ENCODE data around the gene BDNF.
"Not testable (repeated sequence)": the region's sequence is repeated elsewhere in the genome, so short reads cannot be mapped to it uniquely, and the experiment has no call there.

BDNF gene

DNA sequence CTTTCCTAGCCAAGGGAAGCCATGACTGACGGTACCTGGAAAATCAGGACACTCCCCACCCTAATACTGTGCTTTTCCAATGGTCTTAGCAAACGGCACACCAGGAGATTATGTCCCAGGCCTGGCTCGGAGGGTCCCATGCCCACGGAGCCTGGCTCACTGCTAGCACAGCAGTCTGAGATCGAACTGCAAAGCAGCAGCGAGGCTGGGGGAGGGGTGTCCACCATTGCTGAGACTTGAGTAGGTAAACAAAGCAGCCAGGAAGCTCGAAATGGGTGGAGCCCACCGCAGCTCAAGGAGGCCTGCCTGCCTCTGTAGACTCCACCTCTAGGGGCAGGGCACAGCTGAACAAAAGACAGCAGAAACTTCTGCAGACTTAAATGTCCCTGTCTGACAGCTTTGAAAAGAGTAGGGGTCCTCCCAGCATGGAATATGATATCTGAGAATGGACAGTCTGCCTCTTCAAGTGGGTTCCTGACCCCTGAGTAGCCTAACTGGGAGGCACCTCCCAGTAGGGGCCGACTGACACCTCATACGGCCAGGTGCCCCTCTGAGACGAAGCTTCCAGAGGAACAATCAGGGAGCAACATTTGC lies 34.6 kb downstream of the BDNF start:
- not testable (repeated sequence) for DNase-seq (ENCODE audit: low read depth, low spot score)

DNA sequence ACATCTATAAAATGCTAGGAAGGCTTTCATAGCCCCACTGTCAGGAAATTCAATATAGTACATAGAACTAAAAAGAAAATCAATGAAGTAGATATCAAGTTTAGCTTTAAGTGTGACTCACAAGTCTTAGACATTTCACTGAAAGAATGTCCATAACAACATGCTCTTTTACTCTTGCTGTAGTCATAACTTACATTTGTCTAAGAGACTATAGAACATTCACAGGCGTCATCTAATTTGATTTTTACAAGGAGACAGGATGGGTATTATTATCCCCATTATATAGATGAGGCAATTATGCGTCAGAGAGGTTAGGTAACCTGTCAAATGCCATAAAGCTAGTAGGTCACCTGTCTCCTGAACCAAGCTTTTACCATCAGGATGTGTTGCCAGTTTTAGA lies 36.9 kb downstream of the BDNF start:
- no peak for DNase-seq (ENCODE audit: low read depth, low spot score)

DNA sequence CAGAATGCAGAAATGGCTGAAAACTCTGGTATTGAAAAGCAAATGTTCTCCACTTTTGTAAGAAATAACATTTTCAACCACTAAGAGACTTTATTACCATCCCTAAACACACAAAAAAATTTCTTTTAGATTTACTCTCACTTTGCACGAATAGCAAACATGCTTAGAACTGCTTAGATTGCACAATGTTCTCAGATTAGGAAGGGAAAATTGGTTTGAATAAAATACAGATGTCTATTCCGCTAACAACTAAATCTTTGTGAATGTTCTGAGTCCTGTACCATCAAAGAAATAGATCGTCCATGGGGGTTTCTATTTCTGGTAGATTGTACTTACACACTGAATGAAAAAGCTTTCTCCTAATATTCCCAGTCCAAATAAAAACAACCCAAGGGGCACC lies 40.1 kb downstream of the BDNF start:
- DNase-seq (ENCODE audit: low read depth, low spot score): no peak

DNA sequence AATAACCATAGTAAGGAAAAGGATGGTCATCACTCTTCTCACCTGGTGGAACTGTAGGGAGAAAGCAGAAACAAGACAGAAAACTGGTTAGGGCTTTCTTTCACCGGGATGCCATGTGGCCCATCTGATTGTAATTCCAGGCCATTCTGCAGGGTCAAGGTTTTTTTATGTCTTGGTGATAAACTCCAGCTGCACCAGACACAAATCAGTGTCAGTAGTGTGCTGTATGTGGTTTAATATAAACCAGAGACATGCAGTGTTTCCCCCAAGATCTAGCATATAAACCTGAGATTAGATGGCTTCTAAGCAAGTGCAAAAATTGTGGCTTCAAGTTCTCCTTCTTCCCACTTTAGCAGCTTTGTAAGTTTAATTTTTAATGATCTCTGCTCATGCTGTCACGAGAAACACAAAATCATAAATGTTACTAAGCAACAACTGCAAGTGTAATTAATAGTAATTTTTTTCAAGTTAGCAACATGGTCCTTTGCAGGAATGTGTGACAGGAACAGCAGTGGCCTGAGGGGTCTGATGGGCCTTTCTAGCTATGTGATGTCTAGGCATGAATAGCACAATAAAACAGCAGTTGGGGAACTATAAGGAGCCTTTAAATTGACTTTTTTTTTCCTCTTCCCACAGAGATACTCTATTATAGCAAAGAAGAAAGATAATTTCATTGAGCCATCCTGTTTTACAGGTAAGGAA lies 41.6 kb downstream of the BDNF start:
- no peak for DNase-seq (ENCODE audit: low read depth, low spot score)

DNA sequence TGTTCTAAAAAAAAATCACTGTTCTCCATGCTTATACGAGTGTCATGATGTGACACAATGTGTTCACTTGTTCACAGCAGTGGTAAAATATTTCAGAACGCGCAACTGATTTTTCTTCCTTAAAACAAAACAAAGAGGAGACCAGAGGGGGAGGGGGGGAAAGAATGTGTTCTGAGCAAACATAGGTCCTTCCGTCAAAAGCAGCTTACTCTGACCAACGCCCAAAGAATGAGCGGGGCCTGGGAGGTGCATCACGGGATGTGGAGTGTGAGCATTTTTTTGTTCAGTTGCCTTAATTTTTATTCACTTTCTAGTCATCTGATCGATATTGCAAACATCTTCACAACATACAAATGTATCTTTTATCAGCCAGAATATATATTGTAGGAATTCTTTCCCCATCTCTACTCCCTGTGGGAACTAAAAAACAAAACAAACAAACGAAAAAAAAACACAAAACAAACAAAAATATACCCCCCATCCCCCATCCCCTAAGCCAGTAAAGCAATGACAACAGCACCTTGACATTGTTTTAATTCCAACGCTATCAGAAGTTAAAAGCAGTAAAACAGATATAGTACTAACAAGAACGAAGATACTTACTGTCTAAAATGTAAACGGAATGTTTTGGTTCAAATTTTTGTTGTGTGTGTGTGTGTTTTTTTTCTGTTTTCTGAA lies 43.3 kb downstream of the BDNF start:
- DNase-seq (ENCODE audit: low read depth, low spot score): no peak

DNA sequence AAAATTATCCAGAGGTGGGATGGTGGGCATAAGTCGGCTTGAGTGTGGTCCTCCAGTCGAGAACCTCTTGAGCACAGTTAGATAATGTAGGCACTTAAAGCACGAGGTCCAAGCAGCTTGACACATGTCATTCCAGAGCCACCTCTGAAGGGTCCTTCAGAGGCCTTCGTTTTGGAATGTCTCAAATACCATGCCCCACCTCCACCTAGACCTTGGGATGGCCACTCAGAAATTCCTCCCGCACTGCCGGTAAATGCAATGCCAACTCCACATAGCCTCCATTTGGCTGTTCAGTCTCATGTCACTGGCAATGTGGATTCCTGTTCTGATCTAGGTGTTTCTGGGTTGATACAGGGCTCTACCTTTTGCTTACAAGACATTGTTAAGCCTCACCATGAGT lies 43.9 kb downstream of the BDNF start:
- no peak for DNase-seq (ENCODE audit: low read depth, low spot score)

DNA sequence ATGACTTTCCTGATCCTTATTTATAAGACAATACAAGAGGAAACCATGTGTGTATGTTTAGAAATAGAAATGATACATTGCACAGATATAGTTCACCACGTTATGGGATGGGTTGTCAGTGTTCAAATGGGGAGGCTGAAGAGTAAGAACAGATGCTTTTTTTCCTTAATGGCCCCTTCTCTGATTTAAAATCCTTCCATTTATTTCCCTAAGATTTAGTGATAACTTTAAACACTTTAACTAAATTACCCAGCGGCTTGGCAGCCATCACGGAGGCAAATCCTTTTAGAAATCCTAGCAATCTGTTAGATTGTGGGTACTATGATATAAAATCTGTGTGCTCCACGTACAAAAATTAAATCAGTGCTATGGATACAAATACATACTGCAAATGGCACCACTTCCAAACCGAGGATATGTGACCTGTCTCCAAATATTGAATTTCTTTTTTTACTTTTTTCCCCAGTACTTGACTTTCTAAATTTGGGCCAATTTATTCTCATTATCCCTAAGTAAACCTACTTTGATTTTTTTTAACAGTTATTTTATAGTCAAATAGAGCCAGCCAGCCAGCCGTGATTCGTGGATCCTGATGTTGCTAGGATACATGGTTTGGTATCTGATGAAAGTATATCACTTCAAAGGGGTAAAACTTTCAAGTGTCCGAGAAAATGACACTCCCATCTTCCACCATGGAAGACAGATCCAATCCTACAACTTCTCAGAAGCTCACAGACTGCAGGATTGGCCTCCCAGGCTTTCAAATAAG lies 46.1 kb downstream of the BDNF start:
- no peak for DNase-seq (ENCODE audit: low read depth, low spot score)

DNA sequence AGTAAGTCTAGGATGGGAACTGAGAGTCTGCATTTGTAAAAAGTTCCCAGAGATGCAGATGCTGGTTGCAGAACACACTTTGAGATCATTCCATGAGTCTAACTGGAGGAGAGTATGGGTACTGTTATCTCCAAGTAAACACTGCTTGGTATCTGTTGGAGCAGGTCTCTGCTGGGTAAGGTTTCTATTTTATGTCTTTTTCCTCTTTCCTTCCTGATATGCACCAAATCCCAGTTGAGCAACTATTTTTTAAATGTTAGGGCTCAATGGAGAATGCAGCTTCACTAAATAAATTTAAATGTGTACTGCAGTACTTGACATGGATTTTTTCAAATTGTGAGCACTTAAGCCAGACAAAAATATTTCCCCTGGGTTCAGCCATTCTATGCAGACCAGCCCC lies 48.5 kb downstream of the BDNF start:
- DNase-seq (ENCODE audit: low read depth, low spot score): no peak

DNA sequence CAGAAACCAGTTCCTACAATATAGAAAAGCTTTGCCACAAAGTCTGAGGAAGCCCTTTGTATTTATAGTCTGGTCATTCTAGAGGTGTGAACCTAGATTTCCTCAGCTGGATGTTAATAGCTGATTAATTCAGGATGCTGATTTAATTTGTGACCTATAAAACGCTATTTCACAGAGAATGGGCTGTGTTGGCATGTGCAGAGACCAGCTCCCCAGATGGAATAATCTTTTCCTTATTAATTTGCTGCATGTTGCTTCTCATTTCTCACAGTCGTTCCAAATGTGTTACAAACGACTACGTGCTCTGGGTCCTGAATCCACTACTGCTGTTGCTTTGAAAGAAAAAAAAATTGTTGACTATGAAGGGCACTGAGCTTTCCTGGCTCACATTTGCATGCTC lies 49.3 kb downstream of the BDNF start:
- DNase-seq (ENCODE audit: low read depth, low spot score): no peak

DNA sequence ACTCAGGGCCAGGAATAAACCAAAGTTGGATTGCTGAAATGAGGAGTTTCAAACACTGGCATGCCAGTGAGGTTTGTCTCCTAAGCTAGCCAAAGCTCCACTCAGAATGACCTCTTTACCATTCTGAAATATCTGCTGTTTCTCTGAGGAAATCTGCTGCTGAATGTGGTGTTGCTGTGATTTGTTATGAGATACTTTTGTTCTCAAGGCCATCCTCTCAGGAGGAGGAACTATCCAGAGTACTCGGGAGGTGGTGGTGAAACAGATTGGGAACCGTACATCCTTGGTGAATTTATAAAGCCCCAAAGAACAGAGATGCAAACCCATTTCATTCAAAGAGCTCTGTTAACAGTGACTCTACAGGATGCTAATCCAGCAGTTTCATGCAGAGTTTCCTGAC lies 50.5 kb downstream of the BDNF start:
- DNase-seq (ENCODE audit: low read depth, low spot score): no peak

DNA sequence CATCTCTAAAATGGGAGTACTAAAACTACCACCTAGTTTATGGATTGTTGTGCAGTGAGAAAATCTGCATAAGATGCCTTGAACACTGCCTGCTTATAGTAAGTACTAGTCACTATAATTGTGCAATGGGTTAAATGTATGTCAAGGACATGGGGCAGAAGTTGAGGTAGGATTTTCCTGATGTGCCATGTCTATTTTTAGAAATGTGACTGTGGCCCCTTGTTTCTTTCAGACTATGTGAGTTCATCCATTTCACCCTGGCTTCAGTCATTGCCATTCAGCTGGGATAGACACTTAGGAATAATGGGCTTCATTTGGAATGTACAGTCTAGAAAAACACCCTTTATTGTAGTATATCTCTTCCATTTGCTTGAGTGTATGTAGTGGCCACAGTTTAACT lies 51.4 kb downstream of the BDNF start:
- no peak for DNase-seq (ENCODE audit: low read depth, low spot score)

DNA sequence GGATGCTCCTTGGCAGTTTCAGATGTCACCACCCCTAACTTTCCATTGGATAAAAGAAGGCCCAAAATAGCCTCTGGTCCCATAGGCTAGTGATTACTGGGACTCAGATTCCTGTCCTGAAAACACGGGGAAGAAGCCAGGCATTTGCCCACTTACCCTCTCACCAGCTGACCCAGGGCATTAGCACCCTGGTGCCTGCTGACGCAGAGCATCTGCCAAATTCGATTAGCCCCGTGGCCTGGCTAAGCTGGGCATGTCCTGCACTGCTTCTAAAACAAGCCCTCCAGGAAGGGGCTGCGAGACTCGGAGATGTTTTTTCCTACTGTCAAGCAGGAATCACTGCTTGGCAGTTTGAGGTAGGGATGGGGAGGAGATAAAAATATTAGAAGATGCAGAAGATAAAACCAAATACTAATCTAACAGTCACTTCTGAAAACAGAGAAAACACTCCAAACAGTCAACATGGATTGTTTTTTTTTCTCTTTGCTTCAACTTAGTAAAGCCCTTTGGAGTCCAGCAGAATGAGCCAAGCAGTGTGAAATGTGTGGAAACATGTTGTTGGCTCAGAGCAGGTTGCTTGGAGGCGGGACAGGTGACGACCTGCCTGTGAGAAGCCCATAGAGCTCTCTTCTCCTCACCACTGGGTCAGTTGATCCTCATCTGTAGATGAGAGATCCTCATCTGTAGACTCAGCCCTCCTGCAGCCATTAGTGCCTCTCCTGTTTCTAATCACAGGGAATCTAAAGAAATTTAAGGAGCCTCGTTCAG lies 54.0 kb downstream of the BDNF start:
- no peak for DNase-seq (ENCODE audit: low read depth, low spot score)

DNA sequence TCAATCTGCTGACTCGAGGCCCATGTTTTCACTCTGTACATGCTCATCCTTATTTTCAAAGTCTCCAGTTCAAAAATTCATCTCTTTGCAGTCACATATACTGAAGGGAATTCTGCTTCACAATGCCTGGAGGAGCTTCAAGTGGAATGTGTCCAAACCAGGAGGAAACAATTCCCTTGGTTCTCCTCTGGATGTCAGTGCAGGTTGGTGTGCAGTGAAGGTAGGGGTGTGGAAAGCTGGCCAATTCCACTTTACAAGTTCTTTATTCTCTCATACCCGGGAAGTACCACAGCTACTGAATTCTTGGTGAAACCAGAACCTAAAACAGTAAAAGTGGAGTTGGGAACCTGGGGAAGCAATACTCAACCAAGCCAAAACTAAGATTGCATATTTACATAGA lies 57.3 kb downstream of the BDNF start:
- no peak for DNase-seq (ENCODE audit: low read depth, low spot score)

DNA sequence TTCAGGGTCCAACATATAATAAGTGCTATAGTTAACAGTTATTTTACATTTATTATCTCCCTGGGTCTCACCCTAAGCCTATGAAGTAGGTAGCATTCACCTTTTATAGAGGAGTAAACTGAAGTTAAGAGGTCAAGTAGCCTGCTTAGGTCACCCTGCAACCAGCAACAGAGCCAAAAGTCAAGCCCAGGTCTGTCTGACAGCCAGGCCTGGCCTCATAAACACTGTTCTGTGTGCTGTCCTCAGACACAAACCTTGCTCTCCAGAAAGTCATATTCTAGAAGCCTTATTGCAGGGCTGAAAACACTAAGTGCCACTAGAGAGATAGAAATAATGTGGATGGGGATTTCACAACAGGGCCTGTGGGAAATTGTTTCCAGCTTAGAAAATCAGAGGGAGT lies 59.3 kb downstream of the BDNF start:
- no peak for DNase-seq (ENCODE audit: low read depth, low spot score)

DNA sequence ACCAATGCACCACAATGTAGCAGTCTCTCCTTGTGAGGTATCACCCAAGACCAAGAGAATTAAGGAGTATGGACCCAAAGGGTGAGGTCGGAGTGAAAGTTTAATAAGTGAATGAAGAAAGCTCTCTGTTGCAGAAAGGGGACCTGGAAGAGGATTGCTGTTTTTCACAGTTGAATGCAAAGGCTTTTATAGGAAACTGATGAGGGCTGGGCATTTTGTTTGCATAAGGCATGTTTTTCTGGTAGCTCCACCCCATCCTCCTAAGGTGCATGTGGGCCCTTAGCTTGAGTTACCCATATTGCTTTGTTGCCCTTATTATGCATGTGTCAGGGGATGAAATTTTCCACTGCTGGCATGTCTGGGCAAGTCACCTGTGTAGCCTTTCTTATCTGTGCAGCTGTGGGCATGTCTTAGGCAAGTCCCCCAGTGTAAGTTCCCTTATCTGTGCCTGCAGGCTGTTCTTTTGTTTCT lies 64.7 kb downstream of the BDNF start:
- DNase-seq (ENCODE audit: low read depth, low spot score): no peak

DNA sequence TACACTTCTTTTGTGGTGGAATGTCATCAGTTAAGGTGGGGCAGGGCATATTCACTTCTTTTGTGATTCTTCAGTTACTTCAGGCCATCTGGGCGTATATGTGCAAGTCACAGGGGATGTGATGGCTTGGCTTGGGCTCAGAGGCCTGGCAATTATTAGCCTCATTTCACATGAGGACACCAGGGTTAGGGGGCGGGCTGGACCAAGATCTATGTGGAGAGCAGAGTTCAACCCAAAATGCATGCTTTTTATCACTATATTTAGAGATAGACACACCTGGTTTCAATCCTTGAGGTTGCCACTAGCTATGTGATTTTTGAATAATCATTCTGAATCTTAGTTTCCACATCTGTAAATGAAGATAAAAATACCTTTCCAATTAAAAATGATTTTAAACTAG lies 65.5 kb downstream of the BDNF start:
- DNase-seq (ENCODE audit: low read depth, low spot score): not testable (repeated sequence)

DNA sequence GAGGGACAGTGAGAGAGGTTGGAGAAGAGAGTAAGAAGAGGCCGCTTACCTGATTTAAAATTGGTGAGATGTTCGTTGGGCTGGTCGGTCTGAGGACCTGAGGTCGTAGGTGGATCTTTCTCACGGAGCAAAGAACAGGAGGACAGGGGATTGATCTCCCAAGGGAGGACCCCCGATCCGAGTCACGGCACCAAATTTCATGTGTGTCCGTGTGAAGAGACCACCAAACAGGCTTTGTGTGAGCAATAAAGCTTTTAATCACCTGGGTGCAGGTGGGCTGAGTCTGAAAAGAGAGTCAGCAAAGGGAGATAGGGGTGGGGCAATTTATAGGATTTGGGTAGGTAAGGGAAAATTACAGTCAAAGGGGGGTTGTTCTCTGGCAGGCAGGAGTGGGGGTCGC lies 66.0 kb downstream of the BDNF start:
- not testable (repeated sequence) for DNase-seq (ENCODE audit: low read depth, low spot score)

DNA sequence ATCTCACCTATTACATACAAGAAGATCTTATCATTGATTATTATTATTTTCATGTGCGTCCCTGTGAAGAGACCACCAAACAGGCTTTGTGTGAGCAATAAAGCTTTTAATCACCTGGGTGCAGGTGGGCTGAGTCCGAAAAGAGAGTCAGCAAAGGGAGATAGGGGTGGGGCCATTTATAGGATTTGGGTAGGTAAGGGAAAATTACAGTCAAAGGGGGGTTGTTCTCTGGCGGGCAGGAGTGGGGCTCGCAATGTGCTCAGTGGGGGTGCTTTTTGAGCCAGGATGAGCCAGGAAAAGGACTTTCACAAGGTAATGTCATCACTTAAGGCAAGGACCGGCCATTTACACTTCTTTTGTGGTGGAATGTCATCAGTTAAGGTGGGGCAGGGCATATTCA lies 71.2 kb downstream of the BDNF start:
- DNase-seq (ENCODE audit: low read depth, low spot score): not testable (repeated sequence)

DNA sequence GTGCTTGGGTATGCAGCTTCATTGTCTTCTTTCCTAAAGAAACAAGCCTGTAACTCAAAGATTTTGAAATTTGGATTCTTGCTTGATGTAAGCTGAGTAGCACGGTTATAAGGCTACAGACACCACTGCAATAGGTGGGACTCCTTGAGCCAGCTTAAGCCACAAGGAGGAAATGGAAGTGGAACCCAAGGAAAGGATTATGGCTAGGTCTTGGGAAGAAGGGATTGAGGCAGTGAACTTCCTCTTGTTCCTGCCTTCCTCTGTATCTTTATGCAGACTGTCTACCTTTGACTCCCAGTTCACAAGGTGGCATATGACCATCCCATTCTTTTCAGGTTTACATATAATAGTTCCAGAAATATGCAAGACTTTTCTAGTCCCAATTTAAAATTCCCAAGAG lies 72.3 kb downstream of the BDNF start:
- no peak for DNase-seq (ENCODE audit: low read depth, low spot score)

DNA sequence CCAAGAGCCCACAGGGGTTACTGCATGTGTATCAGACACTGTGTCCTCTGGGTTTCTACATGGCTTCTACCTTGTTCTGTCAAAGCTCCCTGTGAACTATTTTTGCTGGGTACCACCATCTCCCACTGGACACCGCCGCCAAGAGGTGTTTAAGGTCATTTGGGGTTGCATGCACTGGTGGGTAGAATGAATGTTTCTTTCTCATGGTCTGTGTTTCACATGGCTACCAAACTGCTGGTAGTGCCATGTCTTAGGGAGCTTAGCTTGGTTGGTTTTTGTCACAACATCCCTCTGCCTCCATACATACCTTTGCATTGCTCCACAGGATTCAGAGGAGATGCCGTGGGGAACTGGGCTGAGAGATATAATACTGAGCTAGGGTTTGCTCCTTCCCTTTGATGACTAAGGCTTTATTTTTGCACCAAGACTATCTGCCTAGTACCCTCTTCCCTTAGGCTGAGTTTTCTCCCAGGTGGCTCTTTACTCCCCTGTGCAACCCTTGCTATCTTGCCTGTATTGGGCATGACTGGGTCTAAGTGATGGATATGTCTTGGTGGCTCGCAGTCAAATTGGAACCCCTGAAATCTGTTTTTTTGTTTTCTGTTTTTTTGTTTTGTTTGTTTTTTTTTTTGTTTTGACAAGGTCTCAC lies 73.2 kb downstream of the BDNF start:
- DNase-seq (ENCODE audit: low read depth, low spot score): no peak

All from smooth muscle cell of the brain vasculature (primary cell).